MG63 (cell line): ENCODE results near the gene RHBDF2. TPM values are rescaled to one million over a fixed set of nuclear protein-coding genes. Genes with fewer than 3 reads are reported as not detected.

Source experiments
- DNase-seq: peaks from one replicate; pipeline ENCODE4 v3.0.0-alpha.2; 2020
- H3K27me3 ChIP-seq: fragments of 250-450 bp; sonication (Bioruptor Pico); 2 replicates; pipeline ENCODE4 v1.5.1; 2020; ENCODE audit warnings: mild to moderate bottlenecking, moderate library complexity
- H3K36me3 ChIP-seq: fragments of 250-450 bp; sonication (Bioruptor Pico); 2 replicates; pipeline ENCODE4 v1.5.1; 2020; ENCODE audit warnings: mild to moderate bottlenecking, moderate library complexity
- H3K4me3 ChIP-seq: fragments of 250-450 bp; sonication (Bioruptor Pico); 2 replicates; pipeline ENCODE4 v1.5.1; 2020; ENCODE audit warnings: mild to moderate bottlenecking, moderate library complexity
- H3K9me3 ChIP-seq: fragments of 250-450 bp; sonication (Bioruptor Pico); 2 replicates; pipeline ENCODE4 v1.5.1; 2020; ENCODE audit warnings: mild to moderate bottlenecking, moderate library complexity
- total RNA-seq: library from RNA; depleted of rRNA; stranded (reverse); fragments of >200 nt; shearing (Covaris generic); gene quantifications from 2 replicates; pipeline ENCODE4 v1.2.3, GENCODE V29; 2014; ENCODE audit warnings: low replicate concordance; rRNA removed

RHBDF2 gene
- 5.9 and 20.9 TPM in 2 replicates for total RNA-seq

DNA sequence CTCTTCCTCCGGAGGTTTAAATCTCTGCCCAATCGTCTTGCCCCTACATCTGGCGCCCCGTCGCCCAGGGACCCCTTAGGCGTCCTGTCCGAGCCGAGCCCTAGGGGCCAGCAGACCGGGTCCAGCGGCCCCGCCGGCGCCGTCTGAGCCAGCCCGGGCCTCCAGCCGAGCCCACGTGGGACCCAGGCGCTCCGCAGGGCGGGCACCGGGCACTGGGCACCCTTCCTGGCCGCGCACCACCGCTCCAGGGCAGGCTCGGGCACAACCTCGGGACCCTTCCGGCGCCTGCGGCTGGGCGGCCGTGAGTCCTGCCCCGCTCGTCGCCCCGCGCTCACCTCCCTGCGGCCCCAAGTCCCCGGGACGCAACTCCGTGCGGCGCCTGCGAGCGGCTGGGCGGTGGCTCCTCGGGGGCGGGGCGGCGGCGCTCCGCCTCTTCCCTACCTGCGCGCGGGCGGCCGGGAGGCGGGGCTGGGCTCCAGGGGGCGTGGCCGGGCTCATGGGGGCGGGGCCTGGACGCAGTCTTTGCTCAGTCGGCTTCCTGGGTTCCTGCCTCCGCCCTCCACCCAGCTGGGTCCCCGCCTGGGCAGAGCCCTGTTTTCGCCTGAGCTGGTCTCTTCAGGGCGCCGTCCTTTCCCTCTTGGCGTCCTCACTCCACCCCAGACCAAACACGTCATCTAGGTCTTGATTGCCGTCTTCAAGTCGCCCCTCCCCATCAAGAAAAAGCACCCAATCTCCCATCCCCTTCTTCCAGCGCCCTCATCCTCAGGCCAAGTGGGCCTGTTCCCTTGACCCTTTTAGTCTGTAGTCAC lies at the start of gene RHBDF2:
Gene RHBDF2, minus strand, starts transcription at position 406 of the 809 bp plus-strand sequence. CDS start 19,899 bp downstream, outside the sequence.
- H3K4me3 ChIP-seq = peak within 1 kb of the TSS; percentile 62
- no peaks in the 10 kb centered on the region for H3K9me3 ChIP-seq
- DNase-seq = peak; percentile 92
- 0 out of 2 replicates have a peak, but pooled peaks cover 2% of the 10 kb centered on the region for H3K36me3 ChIP-seq
- H3K27me3 ChIP-seq = no peaks in the 10 kb centered on the region

DNA sequence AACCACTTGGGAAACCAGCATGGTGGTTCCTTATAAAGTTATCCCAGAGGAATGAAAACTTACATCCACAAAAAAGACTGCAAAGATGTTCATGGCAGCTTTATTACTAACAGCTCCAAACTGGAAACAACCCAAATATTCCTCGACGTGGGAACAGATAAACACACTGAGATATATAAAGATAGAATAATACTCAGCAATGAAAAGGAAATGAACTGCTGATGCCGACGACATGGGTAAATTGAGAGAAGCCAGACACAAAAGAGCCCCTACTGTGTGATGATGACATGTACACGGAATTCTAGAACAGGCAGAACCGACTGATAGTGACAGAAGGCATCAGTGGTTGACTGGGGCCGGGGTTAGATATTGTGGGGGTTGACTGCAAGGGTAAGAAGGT lies 48.3 kb upstream of the RHBDF2 start:
- 0 out of 2 replicates have a peak, but pooled peaks cover 3% of the 10 kb centered on the region for H3K36me3 ChIP-seq
- H3K4me3 ChIP-seq = no peak overlapping the region
- no peaks in the 10 kb centered on the region for H3K9me3 ChIP-seq
- no peaks in the 10 kb centered on the region for H3K27me3 ChIP-seq
- no peak for DNase-seq

DNA sequence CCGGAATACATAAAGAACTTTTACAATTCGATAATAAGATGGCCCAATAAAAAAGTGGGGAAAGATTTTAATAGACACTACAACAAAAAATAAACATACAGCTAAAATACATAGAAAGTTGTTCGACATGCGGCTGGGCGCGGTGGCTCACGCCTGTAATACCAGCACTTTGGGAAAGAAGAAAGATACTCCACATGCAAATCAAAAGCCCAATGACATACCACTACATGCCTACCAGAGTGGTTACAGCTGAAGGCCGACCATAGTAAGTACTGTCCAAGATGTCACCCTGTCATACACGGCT lies 47.9 kb upstream of the RHBDF2 start:
- no peak for DNase-seq
- Histone ChIP-seq H3K36me3 (0 out of 2 replicates have a peak, but pooled peaks cover 3% of the 10 kb centered on the region), H3K27me3 (no peaks in the 10 kb centered on the region), H3K4me3 (no peak overlapping the region), H3K9me3 (no peaks in the 10 kb centered on the region)

DNA sequence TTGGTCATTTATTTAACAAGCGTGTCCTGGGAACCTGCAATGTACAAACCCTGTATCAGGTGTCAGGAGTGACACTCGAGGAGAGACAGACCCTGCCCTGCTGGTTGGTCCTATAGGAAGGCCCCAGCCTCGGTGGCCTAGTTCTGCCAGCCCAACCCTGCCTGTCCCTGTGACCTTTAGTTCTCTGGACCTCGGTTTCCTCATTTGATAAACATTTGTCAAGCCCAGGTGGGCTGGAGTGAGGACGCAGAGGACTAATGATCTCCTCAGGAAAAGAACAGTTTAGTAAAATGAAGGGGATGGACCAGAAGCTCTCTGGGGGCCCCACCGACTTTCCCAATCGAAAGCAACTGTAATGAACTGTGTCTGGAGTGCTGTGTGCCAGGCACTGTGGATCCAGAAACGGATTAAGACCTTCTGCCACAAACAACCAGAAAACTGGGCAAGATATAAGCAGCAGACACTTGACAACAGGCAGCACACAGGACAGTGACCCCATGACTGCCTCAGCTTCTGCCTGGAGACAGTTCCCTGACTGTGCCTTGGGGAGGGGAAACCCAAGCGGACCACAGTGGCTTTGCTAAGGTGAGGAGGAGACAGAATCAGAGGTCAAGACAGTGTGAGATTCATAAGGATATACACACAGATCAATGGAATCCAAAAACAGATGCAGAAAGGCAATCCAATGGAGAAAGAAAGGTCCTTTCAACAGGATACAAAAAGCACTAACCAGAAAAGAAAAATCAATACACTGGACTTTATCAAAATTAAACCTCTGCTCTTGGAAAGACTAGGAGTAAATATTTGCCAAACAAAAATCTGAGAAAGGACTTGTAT lies 47.4 kb upstream of the RHBDF2 start:
- DNase-seq = no peak
- Histone ChIP-seq H3K36me3 (0 out of 2 replicates have a peak, but pooled peaks cover 3% of the 10 kb centered on the region), H3K27me3 (no peaks in the 10 kb centered on the region), H3K4me3 (no peak overlapping the region), H3K9me3 (no peaks in the 10 kb centered on the region)

DNA sequence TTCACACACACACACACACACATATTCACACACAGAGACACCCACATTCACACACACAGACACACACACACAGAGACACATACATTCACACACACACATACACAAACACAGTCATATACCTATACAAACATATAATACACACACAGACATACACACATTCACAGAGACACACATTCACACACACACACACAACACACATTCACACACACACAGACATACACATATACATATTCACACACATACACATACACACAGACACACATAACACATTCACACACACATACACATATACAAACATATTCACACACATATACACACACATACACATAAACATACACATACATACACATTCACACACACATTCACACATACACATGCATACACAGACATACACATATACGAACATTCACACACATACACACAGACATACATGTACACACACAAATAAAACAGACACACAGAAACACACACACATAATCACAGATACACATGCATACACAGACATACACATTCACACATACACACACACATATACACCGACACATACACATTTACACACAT lies 46.5 kb upstream of the RHBDF2 start:
- Histone ChIP-seq H3K4me3 (no peak overlapping the region), H3K27me3 (no peaks in the 10 kb centered on the region), H3K36me3 (0 out of 2 replicates have a peak, but pooled peaks cover 3% of the 10 kb centered on the region), H3K9me3 (no peaks in the 10 kb centered on the region)
- no peak for DNase-seq

DNA sequence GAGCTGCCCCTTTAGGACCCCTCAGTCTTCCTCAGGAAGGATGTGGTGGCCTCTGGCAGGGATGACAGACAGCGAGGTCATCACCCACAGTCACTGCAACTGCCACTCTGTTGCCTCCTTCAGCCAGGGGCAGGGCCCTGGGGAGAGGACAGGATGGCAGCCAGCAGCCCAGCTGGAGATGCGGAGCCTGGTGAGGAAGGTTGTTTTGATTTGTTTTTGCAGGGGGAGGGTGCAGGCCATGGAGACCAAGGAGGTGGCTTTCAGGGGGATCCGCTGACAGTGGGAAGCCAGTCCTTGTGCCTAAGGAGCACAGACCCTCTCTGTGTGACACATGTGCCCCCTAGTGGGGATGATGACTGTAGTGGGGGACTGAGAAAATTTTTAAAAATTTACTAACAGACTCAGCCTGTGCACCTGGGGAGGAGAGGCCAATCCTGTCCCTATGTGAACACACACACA lies 46.0 kb upstream of the RHBDF2 start:
- Histone ChIP-seq H3K4me3 (no peak overlapping the region), H3K9me3 (no peaks in the 10 kb centered on the region), H3K36me3 (0 out of 2 replicates have a peak, but pooled peaks cover 3% of the 10 kb centered on the region), H3K27me3 (no peaks in the 10 kb centered on the region)
- DNase-seq = peak; percentile 91

DNA sequence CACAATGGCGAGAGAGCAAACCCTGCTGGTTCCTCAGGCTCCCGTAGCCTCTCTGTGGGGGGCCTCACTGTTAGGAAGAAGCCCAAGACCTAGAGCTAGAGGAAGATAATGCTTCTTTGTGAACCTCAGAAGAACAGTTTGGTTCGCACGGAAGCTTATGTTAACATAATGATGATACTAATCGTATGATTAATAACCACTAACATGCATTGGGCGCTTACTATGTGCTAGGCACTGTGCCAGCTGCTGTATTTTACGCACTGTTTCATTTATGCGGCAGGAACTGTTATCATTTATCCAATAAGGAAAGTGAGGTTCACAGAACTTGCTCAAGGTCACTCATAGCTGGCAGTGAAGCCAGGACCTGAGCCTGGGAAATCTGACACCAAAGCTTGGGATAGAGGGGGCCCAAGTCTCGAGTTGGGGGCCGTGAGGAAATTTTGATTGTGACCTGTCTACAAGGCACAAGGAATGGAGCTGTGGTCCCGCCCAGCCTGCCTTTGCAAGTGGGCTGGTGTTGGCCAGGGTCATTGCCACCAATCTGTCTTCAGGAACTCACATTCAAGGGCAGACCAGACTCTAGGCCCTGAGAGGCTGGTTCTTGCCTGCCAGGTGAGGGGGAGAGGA lies 45.4 kb upstream of the RHBDF2 start:
- Histone ChIP-seq H3K27me3 (no peaks in the 10 kb centered on the region), H3K9me3 (no peaks in the 10 kb centered on the region), H3K4me3 (no peak overlapping the region), H3K36me3 (0 out of 2 replicates have a peak, but pooled peaks cover 3% of the 10 kb centered on the region)
- peak; percentile 96 for DNase-seq

DNA sequence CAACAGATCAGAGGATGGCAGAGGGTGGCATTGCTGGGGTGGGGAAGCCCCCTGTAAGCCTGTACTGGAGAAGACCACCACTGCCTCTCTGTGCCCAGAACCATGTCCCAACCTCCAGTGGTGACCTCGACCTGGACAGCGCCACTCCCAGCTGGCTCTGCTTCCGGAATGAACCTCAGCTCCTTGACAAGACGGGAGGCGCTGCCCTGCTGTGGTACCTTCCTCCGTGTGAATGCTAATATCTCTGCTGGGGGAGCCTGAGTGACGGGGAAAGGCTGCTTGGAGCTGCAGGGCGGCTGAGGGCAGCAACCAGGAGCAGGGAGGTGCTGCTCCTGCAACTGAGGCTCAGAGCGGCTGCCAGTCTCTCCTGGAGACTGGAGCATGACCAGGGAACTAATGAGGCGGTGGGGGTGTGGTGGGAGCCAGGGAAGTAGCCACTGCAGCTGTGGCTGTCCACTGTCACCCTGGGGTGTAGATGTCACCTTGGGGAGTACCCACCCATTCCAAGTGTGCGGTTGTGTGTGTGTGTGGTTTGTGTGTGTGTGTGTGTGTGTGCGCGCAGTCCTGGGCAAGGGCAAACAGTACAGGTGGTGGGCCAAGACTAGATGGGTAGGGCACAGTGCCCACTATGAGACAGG lies 44.8 kb upstream of the RHBDF2 start:
- Histone ChIP-seq H3K27me3 (no peaks in the 10 kb centered on the region), H3K36me3 (0 out of 2 replicates have a peak, but pooled peaks cover 3% of the 10 kb centered on the region), H3K9me3 (no peaks in the 10 kb centered on the region), H3K4me3 (no peak overlapping the region)
- no peak for DNase-seq

DNA sequence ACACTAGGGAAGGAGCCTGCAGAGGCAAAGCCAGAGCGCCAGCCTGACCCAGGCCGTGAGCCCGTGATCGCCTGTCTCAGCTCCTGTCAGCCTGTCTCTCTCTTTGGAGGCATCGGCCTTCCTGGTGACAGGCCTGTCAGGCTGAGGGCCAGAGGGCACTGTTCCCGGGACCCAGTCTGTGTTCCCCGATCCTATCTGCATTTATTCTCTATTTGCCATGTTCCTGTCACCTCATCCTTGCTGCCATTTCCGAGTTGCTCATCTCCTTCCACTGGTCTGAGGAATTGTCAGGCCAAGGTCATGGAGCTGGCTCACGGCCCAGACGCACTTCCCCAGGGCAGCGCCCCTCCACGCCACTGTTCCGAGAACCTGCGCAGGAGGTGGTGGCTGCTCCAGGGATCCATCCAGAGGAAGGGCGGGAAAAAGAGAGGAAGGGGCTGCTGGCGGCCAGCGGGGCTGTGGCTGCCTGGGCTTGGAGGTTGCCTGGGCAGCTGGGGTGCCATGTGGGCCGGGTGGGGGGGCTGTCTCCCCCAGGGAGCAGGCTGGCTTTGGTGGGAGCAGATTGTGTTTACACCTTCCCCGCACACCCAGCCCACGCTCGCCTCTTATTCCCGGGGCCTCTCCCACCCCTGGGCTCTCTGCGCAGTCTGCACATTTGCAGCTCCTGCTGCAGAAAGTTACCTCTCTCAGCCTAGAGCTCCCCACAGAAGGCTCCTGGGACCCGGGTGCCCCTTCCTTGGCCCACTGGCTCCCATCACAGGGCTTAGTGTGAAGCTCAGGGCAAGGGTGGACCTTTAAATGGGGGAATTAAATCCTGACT lies 43.5 kb upstream of the RHBDF2 start:
- H3K4me3 ChIP-seq = no peak overlapping the region

DNA sequence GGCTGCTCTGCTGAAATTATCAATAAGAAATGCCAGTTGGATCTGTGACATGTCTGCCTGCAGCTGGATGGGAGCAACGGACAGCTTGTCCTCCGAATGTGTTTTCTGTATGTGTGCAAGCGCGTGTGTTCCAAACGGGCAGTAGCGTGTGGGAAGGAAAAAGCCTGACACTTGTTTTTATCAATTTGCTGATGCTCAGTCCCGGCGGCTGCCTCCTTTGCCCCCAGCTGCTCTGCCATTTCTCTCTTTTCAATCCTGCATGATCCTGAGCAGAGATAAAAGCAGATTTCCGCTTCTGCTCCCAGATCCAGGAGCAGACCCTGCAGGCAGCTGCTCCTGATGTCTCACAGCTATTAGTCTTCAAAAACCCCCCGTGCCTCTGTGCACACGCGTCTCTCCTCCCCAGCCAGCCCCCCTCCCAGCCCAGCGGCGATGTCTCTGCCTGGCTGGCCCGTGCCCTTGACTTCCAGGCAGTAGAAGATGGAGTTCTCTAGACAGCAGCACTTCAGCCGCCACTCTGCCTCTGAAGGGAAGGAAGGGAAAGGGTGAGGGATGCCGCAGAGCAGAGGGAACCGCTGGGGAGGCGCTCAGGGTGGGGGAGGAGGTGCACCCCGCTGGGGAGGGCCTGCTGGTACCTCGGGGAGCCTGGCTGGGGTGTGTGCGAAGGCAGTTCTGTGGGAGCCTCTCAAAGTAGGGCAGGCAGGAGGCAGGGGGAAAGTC lies 42.8 kb upstream of the RHBDF2 start:
- Histone ChIP-seq H3K36me3 (0 out of 2 replicates have a peak, but pooled peaks cover 3% of the 10 kb centered on the region), H3K4me3 (no peak overlapping the region), H3K27me3 (no peaks in the 10 kb centered on the region), H3K9me3 (no peaks in the 10 kb centered on the region)
- DNase-seq = no peak

More for the DNA sequence above, 43.5 kb upstream of the RHBDF2 start:
- no peaks in the 10 kb centered on the region for H3K9me3 ChIP-seq
- H3K36me3 ChIP-seq = 0 out of 2 replicates have a peak, but pooled peaks cover 3% of the 10 kb centered on the region
- no peak for DNase-seq
- H3K27me3 ChIP-seq = no peaks in the 10 kb centered on the region

DNA sequence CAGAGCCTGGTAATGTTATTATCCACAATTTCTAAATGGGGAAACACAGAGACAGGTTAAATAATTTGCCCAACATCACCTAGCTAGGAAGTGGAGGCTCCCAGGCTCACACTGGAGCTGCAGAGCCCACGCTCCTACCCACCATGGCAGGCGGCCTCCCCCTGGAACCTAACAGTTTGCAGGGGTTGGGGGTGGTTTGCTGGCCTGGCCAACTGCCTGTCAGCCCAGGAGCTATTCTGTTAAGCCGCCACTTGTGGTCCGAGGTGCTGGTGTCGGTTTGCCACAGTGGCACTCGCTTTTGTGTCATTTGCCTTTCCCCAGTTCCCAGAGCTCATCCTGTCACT lies 42.2 kb upstream of the RHBDF2 start:
- Histone ChIP-seq H3K4me3 (no peak overlapping the region), H3K27me3 (no peaks in the 10 kb centered on the region), H3K9me3 (no peaks in the 10 kb centered on the region), H3K36me3 (0 out of 2 replicates have a peak, but pooled peaks cover 3% of the 10 kb centered on the region)
- no peak for DNase-seq

DNA sequence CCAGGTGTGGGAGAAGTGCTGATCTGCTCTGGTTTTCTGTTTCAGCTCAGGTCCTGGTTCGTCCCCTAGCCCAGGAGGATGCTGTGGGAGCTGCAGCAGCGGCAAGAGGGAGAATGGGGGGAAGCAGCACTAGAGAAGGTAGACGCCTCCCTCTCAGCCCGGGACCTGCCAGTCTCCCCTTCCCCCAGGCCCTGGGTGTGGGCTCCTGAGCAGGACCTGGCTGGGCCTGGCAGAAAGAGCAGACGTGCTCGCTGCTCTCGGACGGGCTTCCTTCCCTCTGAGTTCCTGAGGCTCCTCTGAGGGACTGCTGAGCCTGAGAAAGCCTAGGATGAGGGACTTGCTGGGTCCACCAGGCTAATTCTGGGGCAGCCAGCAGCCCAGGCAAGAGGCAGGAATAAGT lies 41.8 kb upstream of the RHBDF2 start:
- no peaks in the 10 kb centered on the region for H3K9me3 ChIP-seq
- 0 out of 2 replicates have a peak, but pooled peaks cover 3% of the 10 kb centered on the region for H3K36me3 ChIP-seq
- no peak for DNase-seq
- H3K27me3 ChIP-seq = no peaks in the 10 kb centered on the region
- no peak overlapping the region for H3K4me3 ChIP-seq

DNA sequence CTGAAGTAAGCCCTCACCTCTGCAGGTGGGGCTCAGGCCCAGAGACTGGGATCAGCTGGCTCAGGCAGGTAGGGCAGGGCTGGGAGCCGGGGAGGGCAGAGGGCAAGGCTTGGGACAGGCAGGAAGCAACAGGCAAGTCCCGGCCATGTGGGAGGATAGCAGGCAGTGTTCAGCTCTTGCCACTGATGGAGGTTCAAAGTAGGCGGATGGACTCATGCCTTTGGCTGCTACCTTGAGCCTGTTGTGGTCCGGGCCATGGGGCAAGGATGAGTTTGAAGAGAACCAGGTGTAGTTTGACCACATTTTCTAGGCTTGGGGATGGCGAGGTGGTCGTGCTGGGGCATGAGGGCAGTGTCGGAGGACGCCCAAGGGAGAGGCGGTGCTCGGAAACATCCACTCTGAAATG lies 41.3 kb upstream of the RHBDF2 start:
- H3K27me3 ChIP-seq = no peaks in the 10 kb centered on the region
- 0 out of 2 replicates have a peak, but pooled peaks cover 3% of the 10 kb centered on the region for H3K36me3 ChIP-seq
- no peaks in the 10 kb centered on the region for H3K9me3 ChIP-seq
- no peak overlapping the region for H3K4me3 ChIP-seq
- no peak for DNase-seq

DNA sequence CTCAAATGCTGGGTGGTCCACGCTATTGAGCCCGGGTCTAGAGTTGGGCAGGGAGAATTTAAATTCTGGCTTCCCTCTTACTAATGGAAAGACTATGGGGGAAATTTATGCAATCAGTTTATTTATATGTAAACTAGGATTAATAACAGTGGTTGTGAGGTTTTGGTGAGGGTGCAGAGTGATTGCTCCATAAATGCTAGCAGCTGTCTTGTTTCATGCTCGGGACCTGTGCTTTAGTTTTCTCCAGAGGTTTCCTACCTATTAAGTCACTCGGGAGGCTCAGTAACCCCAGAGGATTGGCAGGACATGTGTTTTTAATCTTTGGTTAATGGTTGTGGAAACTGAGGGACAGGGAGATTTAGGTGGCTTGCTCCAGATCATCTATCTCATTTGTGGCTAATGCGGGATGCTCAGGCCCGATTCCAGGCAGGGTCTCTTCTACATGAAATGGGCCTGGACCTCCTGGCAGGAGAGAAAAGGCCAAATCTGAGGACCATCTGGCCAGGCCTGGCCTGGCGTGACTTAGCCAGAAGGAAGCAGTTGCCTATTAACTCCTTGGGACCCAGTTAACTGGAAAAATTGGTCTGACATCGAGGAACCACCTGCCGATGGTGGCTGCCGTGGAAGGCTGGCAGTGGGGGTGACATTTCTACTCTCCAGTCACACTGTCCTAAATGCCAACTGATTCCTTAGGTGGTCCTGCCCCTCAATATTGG lies 40.7 kb upstream of the RHBDF2 start:
- Histone ChIP-seq H3K36me3 (0 out of 2 replicates have a peak, but pooled peaks cover 3% of the 10 kb centered on the region), H3K4me3 (no peak overlapping the region), H3K27me3 (no peaks in the 10 kb centered on the region), H3K9me3 (no peaks in the 10 kb centered on the region)
- DNase-seq = no peak
